Measurements from ENCODE around the gene TEX264. TPM values are rescaled to one million over a fixed set of nuclear protein-coding genes. Genes with fewer than 3 reads are reported as not detected.
"Not testable (repeated sequence)": the region's sequence is repeated elsewhere in the genome, so short reads cannot be mapped to it uniquely, and the experiment has no call there.

Gene TEX264
- total RNA-seq, 2 donors from 2014 or later: 25.7 to 44.0 TPM

- H3K27ac Mint-ChIP-seq; ATAC-seq; DNase-seq (ENCODE audit: low spot score in 2 of 2); H3K36me3 Mint-ChIP-seq; H3K9me3 Mint-ChIP-seq: not testable (repeated sequence)
Observed at GRCh38 chr3:51742320-51742719, 71.3 kb downstream of the TEX264 start.

GRCh38 chr3:51742978-51743377, 71.9 kb downstream of the TEX264 start:
- not testable (repeated sequence) for DNase-seq (ENCODE audit: low spot score in 2 of 2); H3K9me3 Mint-ChIP-seq; ATAC-seq

GRCh38 chr3:51747840-51748239, 76.8 kb downstream of the TEX264 start:
- no peak for DNase-seq (ENCODE audit: low spot score in 2 of 2)
- Mint-ChIP-seq H3K27ac (no peak overlapping the region), H3K9me3 (peaks cover 0 to 4% of the 10 kb centered on the region in 2 donors), H3K36me3 (peaks cover 0 to 5% of the 10 kb centered on the region in 2 donors)
- peak; percentile 58 to 94 for ATAC-seq

More at GRCh38 chr3:51742978-51743377, 71.9 kb downstream of the TEX264 start:
- not testable (repeated sequence) for H3K27ac Mint-ChIP-seq, H3K36me3 Mint-ChIP-seq

- ATAC-seq: no peak
- peaks cover 0 to 4% of the 10 kb centered on the region in 2 donors for H3K9me3 Mint-ChIP-seq
- DNase-seq (ENCODE audit: low spot score in 2 of 2): no peak
Observed at GRCh38 chr3:51748327-51748726, 77.3 kb downstream of the TEX264 start.

GRCh38 chr3:51750878-51751277, 79.8 kb downstream of the TEX264 start:
- Mint-ChIP-seq H3K36me3 (peaks cover 11 to 12% of the 10 kb centered on the region in 2 donors), H3K9me3 (peaks cover 7 to 10% of the 10 kb centered on the region in 2 donors), H3K27ac (no peak overlapping the region)
- ATAC-seq (no peak), DNase-seq (ENCODE audit: low spot score in 2 of 2) (no peak)

More at GRCh38 chr3:51748327-51748726, 77.3 kb downstream of the TEX264 start:
- Mint-ChIP-seq H3K36me3 (peaks cover 0 to 5% of the 10 kb centered on the region in 2 donors), H3K27ac (no peak overlapping the region)

- ATAC-seq: peak; percentile 68 to 70
- Mint-ChIP-seq H3K36me3 (peaks cover 16% of the 10 kb centered on the region in 2 donors), H3K9me3 (peaks cover 11 to 13% of the 10 kb centered on the region in 2 donors), H3K27ac (no peak overlapping the region)
- no peak for DNase-seq (ENCODE audit: low spot score in 2 of 2)
Observed at GRCh38 chr3:51751287-51751686, 80.2 kb downstream of the TEX264 start.

Other genes starting within 250 kb of the TEX264 start
- gene DCAF1, start 171.2 kb upstream of the TEX264 start, total RNA-seq: 10 to 100 TPM; 34.9 to 48.1 TPM
- 10 to 100 TPM; 17.9 to 27.4 TPM for gene RAD54L2, start 132.5 kb upstream of the TEX264 start, total RNA-seq
- gene GRM2, start 35.8 kb downstream of the TEX264 start, total RNA-seq: under 1 TPM; 0.16 to 0.54 TPM
- not detected for gene IQCF6, start 108.0 kb downstream of the TEX264 start, total RNA-seq
- gene IQCF2, start 190.4 kb downstream of the TEX264 start, total RNA-seq: not detected
- gene IQCF5, start 204.3 kb downstream of the TEX264 start, total RNA-seq: not detected
- gene IQCF1, start 232.1 kb downstream of the TEX264 start, total RNA-seq: not detected

Data from activated naive CD4-positive, alpha-beta T cell treated with anti-CD3 and anti-CD28 coated beads, Interleukin-2, amount 50 U/mL, for 72 hours (primary cell).